ENCODE data around the gene TREML4. TPM values are rescaled to one million over a fixed set of nuclear protein-coding genes. Genes with fewer than 3 reads are reported as not detected.

TREML4 gene
- not detected for total RNA-seq

- in situ Hi-C loops (cut with MboI; ENCODE audit: low sequenced_read_pairs in 4 of 4) (no loop called here), intact Hi-C loops (cut with DNase I; ENCODE audit: low total_unique reads) (no loop called here)
- no peaks in the 10 kb centered on the region for H3K9me3 ChIP-seq
- H3K27ac ChIP-seq, result no peak within 1 kb of the TSS
- H3K4me3 ChIP-seq, result no peak within 1 kb of the TSS
- ATAC-seq (no peak), DNase-seq (no peak)
- no peak for TF ChIP-seq CTCF (IDR thresholded peaks at IDR 0.05 in 4 of 5, conservative IDR thresholded peaks at IDR 0.05 in 1 of 5)
- no peaks in the 10 kb centered on the region for H3K4me1 ChIP-seq
- H3K27me3 ChIP-seq, result peaks cover 0 to 4% (median 0%) of the 10 kb centered on the region in 3 donors
- H3K36me3 ChIP-seq, result no peaks in the 10 kb centered on the region
These were observed at the start of gene TREML4 for GRCh38 chr6:41228096-41228495. Gene TREML4 (plus strand): TSS chr6:41228349. CDS start chr6:41228428, 79 bp downstream.

GRCh38 chr6:41179163-41179562 lies 49.0 kb upstream of the TREML4 start:
- DNase-seq, result no peak
- no peaks in the 10 kb centered on the region for H3K36me3 ChIP-seq
- TF ChIP-seq POLR2A (IDR thresholded peaks at IDR 0.05), result no peak
- no peak for TF ChIP-seq CTCF (IDR thresholded peaks at IDR 0.05 in 4 of 5, conservative IDR thresholded peaks at IDR 0.05 in 1 of 5)
- intact Hi-C loops (cut with DNase I; ENCODE audit: low total_unique reads), result no loop called here
- no peaks in the 10 kb centered on the region for H3K27me3 ChIP-seq
- no peaks in the 10 kb centered on the region for H3K4me1 ChIP-seq
- no peak overlapping the region for H3K4me3 ChIP-seq
- no peak overlapping the region for H3K27ac ChIP-seq
- ATAC-seq, result no peak
- in situ Hi-C loops (cut with MboI; ENCODE audit: low sequenced_read_pairs in 4 of 4), result no loop called here
- H3K9me3 ChIP-seq, result no peaks in the 10 kb centered on the region

GRCh38 chr6:41181566-41181965 lies 46.6 kb upstream of the TREML4 start:
- intact Hi-C loops (cut with DNase I; ENCODE audit: low total_unique reads), result no loop called here
- no peak overlapping the region for H3K4me3 ChIP-seq
- TF ChIP-seq POLR2A (IDR thresholded peaks at IDR 0.05) (no peak), CTCF (IDR thresholded peaks at IDR 0.05 in 4 of 5, conservative IDR thresholded peaks at IDR 0.05 in 1 of 5) (no peak)
- in situ Hi-C loops (cut with MboI; ENCODE audit: low sequenced_read_pairs in 4 of 4), result no loop called here
- no peak for ATAC-seq
- H3K27me3 ChIP-seq, result no peaks in the 10 kb centered on the region
- H3K4me1 ChIP-seq, result no peaks in the 10 kb centered on the region
- H3K36me3 ChIP-seq, result no peaks in the 10 kb centered on the region
- no peaks in the 10 kb centered on the region for H3K9me3 ChIP-seq
- H3K27ac ChIP-seq, result no peak overlapping the region
- no peak for DNase-seq

GRCh38 chr6:41182069-41183034 lies 45.8 kb upstream of the TREML4 start:
- Histone ChIP-seq H3K36me3 (no peaks in the 10 kb centered on the region), H3K9me3 (no peaks in the 10 kb centered on the region), H3K4me3 (no peak overlapping the region), H3K27me3 (no peaks in the 10 kb centered on the region), H3K4me1 (no peaks in the 10 kb centered on the region), H3K27ac (no peak overlapping the region)
- no peak for TF ChIP-seq POLR2A (IDR thresholded peaks at IDR 0.05)
- peak in 2 of 5 experiments; percentile 38 to 41 for TF ChIP-seq CTCF (IDR thresholded peaks at IDR 0.05 in 4 of 5, conservative IDR thresholded peaks at IDR 0.05 in 1 of 5)
- intact Hi-C loops (cut with DNase I; ENCODE audit: low total_unique reads), result no loop called here
- DNase-seq, result peak in 1 of 2 donors; percentile 24
- in situ Hi-C loops (cut with MboI; ENCODE audit: low sequenced_read_pairs in 4 of 4), result no loop called here
- peak; percentile 44 to 75 for ATAC-seq
